Pancreas (tissue), 10 donors: ENCODE data around the gene RBMS3. TPM values are rescaled to one million over a fixed set of nuclear protein-coding genes. Genes with fewer than 3 reads are reported as not detected.

Experiments used
- ATAC-seq, 4 donors: fragments of 200-7000 bp; cut with Tn5 transposase; one replicate each; pipeline versions ENCODE4 v1.8.0 to v1.9.1; 2020; ENCODE audit warnings: mild to moderate bottlenecking in 4 of 4, moderate library complexity in 4 of 4
- DNase-seq, 6 donors: peaks; one replicate each; pipeline ENCODE4 v3.0.0-alpha.2; 2020
- FAIRE-seq: peaks from 2 replicates; lab custom pipeline; 2012; peaks lifted over from hg19 to GRCh38; lab: Jason Lieb, UNC
- H3K27ac ChIP-seq, 4 donors: fragments of 200-600 bp; sonication (generic); 1 replicate in 3 of 4; 2 replicates in 1 of 4; pipeline versions ENCODE4 v1.5.0 to v1.8.0; 2020
- H3K27me3 ChIP-seq, 4 donors: fragments of 200-600 bp; one replicate each; pipeline ENCODE4 v1.8.0; 2021
- H3K36me3 ChIP-seq, 3 donors: fragments of 200-600 bp; sonication (generic) in 1 of 3; one replicate each; pipeline versions ENCODE4 v1.5.0 to v1.8.0; 2020 to 2021
- H3K4me1 ChIP-seq, 3 donors: fragments of 200-600 bp; one replicate each; pipeline ENCODE4 v1.8.0; 2021
- H3K4me3 ChIP-seq, 4 donors: fragments of 200-600 bp; sonication (generic) in 2 of 4; one replicate each; pipeline versions ENCODE4 v1.5.0 to v1.8.0; 2020 to 2021
- H3K9me3 ChIP-seq, 4 donors: fragments of 200-600 bp; one replicate each; pipeline ENCODE4 v1.8.0; 2021
- CTCF ChIP-seq, 4 donors: fragments of 200-600 bp; sonication (generic) in 3 of 4; IDR thresholded peaks; one replicate each; pipeline versions ENCODE4 v1.5.0 to v1.8.0; 2021; ENCODE audit warnings: antibody characterized with exemption in 4 of 4
- WGBS, 2 donors: extraction: QIAGEN DNeasy Blood & Tissue Kit; methylation state at CpG; one replicate each; pipeline ENCODE4 v1.1.7; 2013; 5-methylcytosine and 5-hydroxymethylcytosine counted together
- intact Hi-C, 3 donors: fragments of 100-400 bp; cut with DNase I; formaldehyde crosslinking; loops; one replicate each; pipeline versions ENCODE4 v1.11.1 to v1.14.2; 2022
- polyA plus RNA-seq, 2 donors: library from polyadenylated mRNA; stranded (reverse); fragments of 200-250 nt; gene quantifications; one replicate each; pipeline ENCODE4 v1.2.3, GENCODE V29; 2013
- total RNA-seq, 6 donors: library from RNA; stranded (reverse); fragmentation: NEBNext Ultra II Directional in 4 of 6; extraction: Animal tissue kit (Norgen Biotek cat#: 25700) in 4 of 6; gene quantifications; one replicate each; pipeline versions ENCODE4 v1.2.1 to v1.2.4, GENCODE V29; 2021 to 2023
- donor health status: healthy with polysubstance abuse.
- donor health status: DM: no; HTN: no; CAD: no; lungs with moderate emphysema.
- donor health status: DM: no; HTN: no; CAD: no.
- donor health status: control.
- donor health status: control.
- donor health status: Bipolar disorder and iron deficiency.
- donor health status: DM: yes; HTN: yes; CAD: no.
- donor health status: DM: no; HTN: no; CAD: no.
- donor health status: DM: no; HTN: no; CAD: no.
- donor health status: DM: yes; HTN: yes; CAD: no.

RBMS3 gene
- total and polyA plus RNA-seq, 8 donors = 4.0 to 10.0 (median 6.6) TPM

- no peak for FAIRE-seq
- H3K4me3 ChIP-seq = no peak overlapping the region
- no peak for DNase-seq
- 88 to 90% methylated on average over 4 of the region's 4 CpGs for WGBS, 2 donors
- ATAC-seq = no peak
- no peaks in the 10 kb centered on the region for H3K4me1 ChIP-seq
- H3K36me3 ChIP-seq = no peaks in the 10 kb centered on the region
- H3K27ac ChIP-seq = no peak overlapping the region
- no peaks in the 10 kb centered on the region for H3K9me3 ChIP-seq
- no peak for TF ChIP-seq CTCF (IDR thresholded peaks at IDR 0.05)
- intact Hi-C loops = no loop called here
- H3K27me3 ChIP-seq = no peaks in the 10 kb centered on the region
Measured at GRCh38 chr3:29265509-29266072, 15.3 kb upstream of the RBMS3 start.

GRCh38 chr3:29267226-29267625 lies 13.6 kb upstream of the RBMS3 start:
- Histone ChIP-seq H3K4me3 (no peak overlapping the region), H3K4me1 (peaks cover 0 to 4% (median 0%) of the 10 kb centered on the region in 3 donors), H3K27me3 (no peaks in the 10 kb centered on the region), H3K36me3 (no peaks in the 10 kb centered on the region), H3K9me3 (no peaks in the 10 kb centered on the region), H3K27ac (no peak overlapping the region)
- 79 to 81% methylated on average over 4 of the region's 4 CpGs for WGBS, 2 donors
- TF ChIP-seq CTCF (IDR thresholded peaks at IDR 0.05) = no peak
- ATAC-seq (no peak), DNase-seq (no peak), FAIRE-seq (no peak)
- intact Hi-C loops = no loop called here

- DNase-seq (no peak), ATAC-seq (no peak), FAIRE-seq (no peak)
- H3K36me3 ChIP-seq = no peaks in the 10 kb centered on the region
- H3K4me1 ChIP-seq = peaks cover 0 to 4% (median 0%) of the 10 kb centered on the region in 3 donors
- no peaks in the 10 kb centered on the region for H3K27me3 ChIP-seq
- H3K27ac ChIP-seq = no peak overlapping the region
- no peaks in the 10 kb centered on the region for H3K9me3 ChIP-seq
- TF ChIP-seq CTCF (IDR thresholded peaks at IDR 0.05) = no peak
- intact Hi-C loops = no loop called here
- WGBS, 2 donors = 89 to 93% methylated on average over 2 of the region's 2 CpGs
- no peak overlapping the region for H3K4me3 ChIP-seq
Measured at GRCh38 chr3:29268651-29269050, 12.2 kb upstream of the RBMS3 start.

- Histone ChIP-seq H3K27me3 (no peaks in the 10 kb centered on the region), H3K4me1 (peaks cover 0 to 4% (median 0%) of the 10 kb centered on the region in 3 donors), H3K9me3 (no peaks in the 10 kb centered on the region), H3K27ac (no peak overlapping the region), H3K36me3 (no peaks in the 10 kb centered on the region), H3K4me3 (no peak overlapping the region)
- ATAC-seq (no peak), DNase-seq (no peak), FAIRE-seq (no peak)
- WGBS, 2 donors = 94 to 100% methylated on average over 1 of the region's 1 CpG
- intact Hi-C loops = no loop called here
- no peak for TF ChIP-seq CTCF (IDR thresholded peaks at IDR 0.05)
Measured at GRCh38 chr3:29270752-29271151, 10.1 kb upstream of the RBMS3 start.

- H3K4me1 ChIP-seq = peaks cover 0 to 4% (median 0%) of the 10 kb centered on the region in 3 donors
- no peak for TF ChIP-seq CTCF (IDR thresholded peaks at IDR 0.05)
- no peaks in the 10 kb centered on the region for H3K9me3 ChIP-seq
- FAIRE-seq (no peak), ATAC-seq (no peak), DNase-seq (no peak)
- no peak overlapping the region for H3K4me3 ChIP-seq
- H3K36me3 ChIP-seq = no peaks in the 10 kb centered on the region
- H3K27me3 ChIP-seq = no peaks in the 10 kb centered on the region
- intact Hi-C loops = no loop called here
- H3K27ac ChIP-seq = no peak overlapping the region
- WGBS, 2 donors = 38 to 44% methylated on average over 3 of the region's 3 CpGs
Measured at GRCh38 chr3:29271475-29271874, 9.4 kb upstream of the RBMS3 start.
